GM12878 (cell line): ENCODE data around the gene VTCN1. TPM values are rescaled to one million over a fixed set of nuclear protein-coding genes. Genes with fewer than 3 reads are reported as not detected.

Experiments
- ATAC-seq: fragments of 200-7000 bp; cut with Tn5 transposase; 3 replicates; pipeline ENCODE4 v1.9.1; 2020; ENCODE audit warnings: mild to moderate bottlenecking, moderate library complexity
- BruUV-seq: library from RNA; stranded (reverse); fragments of 400-500 nt; replicated peaks from 2 replicates; lab custom pipeline; 2021; lab: Mats Ljungman, UMichigan
- CTCF ChIA-PET: fragments of 300-600 bp; sonication (Branson Sonifier 250); formaldehyde crosslinking; extraction: SDS; loops from one replicate; lab custom pipeline; 2021; ENCODE audit warnings: inconsistent platforms; lab: Yijun Ruan, JAX
- POLR2A ChIA-PET: fragments of 350-600 bp; formaldehyde crosslinking; extraction: SDS; loops from one replicate; lab custom pipeline; 2021; ENCODE audit warnings: inconsistent platforms; lab: Charles Lee
- RAD21 ChIA-PET: fragments of 300-600 bp; sonication (Branson Sonifier 250); formaldehyde crosslinking; loops from one replicate; lab custom pipeline; 2023; ENCODE audit warnings: antibody characterized with exemption; ENCODE audit not compliant: unreplicated experiment; lab: Charles Lee
- SMC1A ChIA-PET: fragments of 300-600 bp; sonication (Branson Sonifier 250); formaldehyde crosslinking; loops from one replicate; lab custom pipeline; 2023; ENCODE audit not compliant: unreplicated experiment, uncharacterized antibody; lab: Charles Lee
- DNase-seq: peaks from one replicate; pipeline ENCODE4 v3.0.0-alpha.2; 2011; ENCODE audit warnings: low read depth, low spot score
- FAIRE-seq: peaks from 3 replicates; lab custom pipeline; 2011; peaks lifted over from hg19 to GRCh38; lab: Jason Lieb, UNC
- H2AFZ ChIP-seq: 2 replicates; pipeline ENCODE4 v1.6.0; 2011; ENCODE audit warnings: low read depth, low read length, control low read depth; ENCODE audit not compliant: control insufficient read depth
- H3K27ac ChIP-seq: 2 replicates; pipeline ENCODE4 v1.5.1; 2011; ENCODE audit warnings: control low read depth; ENCODE audit not compliant: control insufficient read depth, insufficient read depth
- H3K27me3 ChIP-seq, 2 experiments: replicated peaks in 1 of 2; 2 replicates each; pipeline versions ENCODE4 v1.6.0 to v1.6.1; 2011; ENCODE audit warnings: low read length in 1 of 2; ENCODE audit not compliant: control insufficient read depth in 2 of 2, insufficient read depth in 2 of 2
- H3K36me3 ChIP-seq, 2 experiments: 2 replicates each; pipeline ENCODE4 v1.5.1; 2011; ENCODE audit warnings: low read length in 1 of 2; ENCODE audit not compliant: control insufficient read depth in 2 of 2, insufficient read depth in 2 of 2
- H3K4me1 ChIP-seq: 2 replicates; pipeline ENCODE4 v1.6.1; 2011; ENCODE audit warnings: mild to moderate bottlenecking, low read length, moderate library complexity, mixed read lengths; ENCODE audit not compliant: control insufficient read depth, insufficient read depth
- H3K4me2 ChIP-seq: 2 replicates; pipeline ENCODE4 v1.6.0; 2011; ENCODE audit warnings: control low read depth; ENCODE audit not compliant: control insufficient read depth, insufficient read depth
- H3K4me3 ChIP-seq: fragments of 200-600 bp; sonication (generic); 2 replicates; pipeline ENCODE4 v1.5.1; 2016
- H3K79me2 ChIP-seq: 2 replicates; pipeline ENCODE4 v1.6.0; 2011; ENCODE audit warnings: low read length; ENCODE audit not compliant: control insufficient read depth, insufficient read depth
- H3K9ac ChIP-seq: 2 replicates; pipeline ENCODE4 v1.8.0; 2011; ENCODE audit warnings: low read length, control low read depth, mixed read lengths; ENCODE audit not compliant: control insufficient read depth, insufficient read depth
- H3K9me3 ChIP-seq: replicated peaks from 3 replicates; pipeline ENCODE4 v1.5.1; 2011; ENCODE audit warnings: mild to moderate bottlenecking, low read length; ENCODE audit not compliant: control insufficient read depth, insufficient read depth
- H4K20me1 ChIP-seq: 2 replicates; pipeline ENCODE4 v1.6.0; 2011; ENCODE audit not compliant: control insufficient read depth, insufficient read depth
- EP300 ChIP-seq, 2 experiments: fragments of 150-350 bp in 1 of 2; IDR thresholded peaks; 2 replicates each; pipeline ENCODE4 v1.6.1; 2011 to 2012; ENCODE audit warnings: low read depth in 2 of 2, low read length in 2 of 2, borderline replicate concordance in 1 of 2, improper control_type of control experiment in 1 of 2, inconsistent platforms in 1 of 2; ENCODE audit not compliant: control insufficient read depth in 1 of 2
- ETV6 ChIP-seq, 2 experiments: fragments of 450-650 bp in 1 of 2; IDR thresholded peaks in 1 of 2; conservative IDR thresholded peaks in 1 of 2; 2 replicates each; pipeline ENCODE4 v1.6.1; 2014; ENCODE audit warnings: antibody characterized with exemption in 1 of 2, borderline replicate concordance in 1 of 2, low read depth in 1 of 2, mild to moderate bottlenecking in 1 of 2, moderate library complexity in 1 of 2
- IKZF1 ChIP-seq: fragments of 450-650 bp; conservative IDR thresholded peaks from 2 replicates; pipeline ENCODE4 v1.6.1; 2017; ENCODE audit warnings: antibody characterized with exemption, mild to moderate bottlenecking
- IRF4 ChIP-seq: IDR thresholded peaks from 2 replicates; pipeline ENCODE4 v1.6.1; 2011; ENCODE audit warnings: low read depth, low read length
- JUND ChIP-seq: IDR thresholded peaks from 2 replicates; pipeline ENCODE4 v1.6.1; 2012; ENCODE audit warnings: low read depth, mild to moderate bottlenecking, low read length, improper control_type of control experiment, moderate library complexity
- PAX8 ChIP-seq: fragments of 450-650 bp; IDR thresholded peaks from 2 replicates; pipeline ENCODE4 v1.6.1; 2017; ENCODE audit warnings: mild to moderate bottlenecking, moderate library complexity
- RELA ChIP-seq: fragments of 450-650 bp; IDR thresholded peaks from 2 replicates; pipeline ENCODE4 v1.8.0; 2014; ENCODE audit warnings: borderline replicate concordance; ENCODE audit not compliant: partially characterized antibody
- WGBS: methylation state at CpG from one replicate; pipeline ENCODE4 v1.1.6; 2016; ENCODE audit warnings: low lambda C conversion rate; ENCODE audit not compliant: insufficient replicate concordance, insufficient coverage; ENCODE audit errors: missing lambda C conversion rate; 5-methylcytosine and 5-hydroxymethylcytosine counted together
- in situ Hi-C: fragments of 300-500 bp; cut with MboI; formaldehyde crosslinking; loops from 9 replicates; pipeline ENCODE4 v1.14.3; 2018; ENCODE audit warnings: mixed read lengths
- intact Hi-C: fragments of 100-400 bp; cut with micrococcal nuclease; formaldehyde crosslinking; loops from one replicate; pipeline ENCODE4 v1.14.2; 2022; ENCODE audit not compliant: unreplicated experiment
- polyA plus RNA-seq, 11 experiments: library from polyadenylated mRNA; depleted of rRNA in 4 of 11; unstranded in 6 of 11; stranded (reverse) in 5 of 11; fragments of >200 nt; fragmentation: Nextera tagmentation in 4 of 11; fragmentation: Illumina TruSeq in 1 of 11; extraction: Ambion mirVana in 4 of 11; extraction: Trizol in 1 of 11; gene quantifications; 1 replicate in 1 of 11; 2 replicates in 10 of 11; pipeline versions ENCODE4 v1.2.1 to v1.2.3, GENCODE V29; 2011 to 2016; ENCODE audit warnings: inconsistent platforms in 2 of 11, missing spikeins in 2 of 11, low read depth in 1 of 11
- total RNA-seq, 4 experiments: library from RNA; depleted of rRNA in 3 of 4; stranded (reverse); fragments of >200 nt in 3 of 4; fragmentation: Illumina TruSeq in 1 of 4; extraction: Trizol in 1 of 4; gene quantifications; 2 replicates each; pipeline versions ENCODE4 v1.2.1 to v1.2.3, GENCODE V29; 2013 to 2021
- TF ChIP-seq, protein P1 (sequence below): fragments of 450-650 bp; formaldehyde crosslinking; IDR thresholded peaks from 2 replicates; pipeline ENCODE4 v1.5.0; 2022; ENCODE audit warnings: mild to moderate bottlenecking, missing genetic modification characterization

Gene VTCN1
- total and polyA plus RNA-seq, 10 of the 15 experiments (the other 5 are each of a cell fraction or from before 2014, with no cell fraction given) = not detected

DNA sequence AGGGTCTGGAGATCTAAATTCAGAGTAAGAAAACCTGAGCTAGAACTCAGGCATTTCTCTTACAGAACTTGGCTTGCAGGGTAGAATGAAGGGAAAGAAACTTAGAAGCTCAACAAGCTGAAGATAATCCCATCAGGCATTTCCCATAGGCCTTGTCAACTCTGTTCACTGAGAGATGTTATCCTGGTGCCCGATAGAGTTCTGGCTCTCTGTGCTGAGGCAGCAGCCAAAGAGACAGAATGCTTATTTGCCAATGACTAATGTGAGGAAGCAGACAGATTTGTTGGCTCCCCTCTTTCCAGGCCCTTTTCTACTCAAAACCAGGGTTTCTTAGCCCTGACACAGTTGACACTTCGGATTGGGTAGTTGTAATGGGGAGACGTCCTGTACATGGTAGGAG is 66.9 kb downstream of the VTCN1 start:
- no peak overlapping the region for H3K4me3 ChIP-seq
- no peaks in the 10 kb centered on the region for H3K9me3 ChIP-seq
- no peak for DNase-seq
- no peak for ATAC-seq
- BruUV-seq = no TSS peak
- no peak overlapping the region for H2AFZ ChIP-seq
- in situ Hi-C loops = no loop called here
- CTCF ChIA-PET = interaction anchor here (1.9 kb wide), 1 partner anchor 15 kb away, joined by 5 read pairs; no protein-coding TSS in a partner anchor
- intact Hi-C loops = no loop called here
- no peaks in the 10 kb centered on the region for H3K79me2 ChIP-seq
- peaks cover 0 to 3% of the 10 kb centered on the region in 2 experiments; a peak in 1 of 4 replicates for H3K27me3 ChIP-seq
- no peak for TF ChIP-seq EP300 (IDR thresholded peaks at IDR 0.05; ENCODE audit: borderline replicate concordance in 1 of 2, control insufficient read depth in 1 of 2, low read depth in 2 of 2, low read length in 2 of 2)
- TF ChIP-seq, protein P1, sequence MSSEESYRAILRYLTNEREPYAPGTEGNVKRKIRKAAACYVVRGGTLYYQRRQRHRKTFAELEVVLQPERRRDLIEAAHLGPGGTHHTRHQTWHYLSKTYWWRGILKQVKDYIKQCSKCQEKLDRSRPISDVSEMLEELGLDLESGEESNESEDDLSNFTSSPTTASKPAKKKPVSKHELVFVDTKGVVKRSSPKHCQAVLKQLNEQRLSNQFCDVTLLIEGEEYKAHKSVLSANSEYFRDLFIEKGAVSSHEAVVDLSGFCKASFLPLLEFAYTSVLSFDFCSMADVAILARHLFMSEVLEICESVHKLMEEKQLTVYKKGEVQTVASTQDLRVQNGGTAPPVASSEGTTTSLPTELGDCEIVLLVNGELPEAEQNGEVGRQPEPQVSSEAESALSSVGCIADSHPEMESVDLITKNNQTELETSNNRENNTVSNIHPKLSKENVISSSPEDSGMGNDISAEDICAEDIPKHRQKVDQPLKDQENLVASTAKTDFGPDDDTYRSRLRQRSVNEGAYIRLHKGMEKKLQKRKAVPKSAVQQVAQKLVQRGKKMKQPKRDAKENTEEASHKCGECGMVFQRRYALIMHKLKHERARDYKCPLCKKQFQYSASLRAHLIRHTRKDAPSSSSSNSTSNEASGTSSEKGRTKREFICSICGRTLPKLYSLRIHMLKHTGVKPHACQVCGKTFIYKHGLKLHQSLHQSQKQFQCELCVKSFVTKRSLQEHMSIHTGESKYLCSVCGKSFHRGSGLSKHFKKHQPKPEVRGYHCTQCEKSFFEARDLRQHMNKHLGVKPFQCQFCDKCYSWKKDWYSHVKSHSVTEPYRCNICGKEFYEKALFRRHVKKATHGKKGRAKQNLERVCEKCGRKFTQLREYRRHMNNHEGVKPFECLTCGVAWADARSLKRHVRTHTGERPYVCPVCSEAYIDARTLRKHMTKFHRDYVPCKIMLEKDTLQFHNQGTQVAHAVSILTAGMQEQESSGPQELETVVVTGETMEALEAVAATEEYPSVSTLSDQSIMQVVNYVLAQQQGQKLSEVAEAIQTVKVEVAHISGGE (CRISPR knock-in tag) = no peak
- no peak for TF ChIP-seq RELA
- no peak for TF ChIP-seq PAX8
- TF ChIP-seq JUND = no peak
- no peak for TF ChIP-seq IKZF1
- TF ChIP-seq ETV6 (conservative IDR thresholded peaks at IDR 0.05 in 1 of 2, IDR thresholded peaks at IDR 0.05 in 1 of 2; ENCODE audit: borderline replicate concordance in 1 of 2, low read depth in 1 of 2) = no peak
- no peak for TF ChIP-seq IRF4
- POLR2A ChIA-PET = no interaction called here
- SMC1A ChIA-PET = interaction anchor here (0.9 kb wide), 1 partner anchor 12 kb away, joined by 3 read pairs; no protein-coding TSS in a partner anchor
- no peak overlapping the region for H3K27ac ChIP-seq
- no peaks in the 10 kb centered on the region for H3K36me3 ChIP-seq
- RAD21 ChIA-PET = no interaction called here
- H3K9ac ChIP-seq = no peak overlapping the region
- H3K4me2 ChIP-seq = no peak overlapping the region
- no peaks in the 10 kb centered on the region for H4K20me1 ChIP-seq
- WGBS = 2% methylated on average over 3 of the region's 3 CpGs
- H3K4me1 ChIP-seq = no peaks in the 10 kb centered on the region
- FAIRE-seq = peak; percentile 27
